Vagina (tissue), 2 donors: Measurements from ENCODE around the gene C1orf232.

Experiments used
- POLR2AphosphoS5 ChIP-seq, 2 donors: sonication (generic); formaldehyde crosslinking; IDR thresholded peaks; one replicate each; pipeline ENCODE4 v1.9.0; 2017; ENCODE audit warnings: antibody characterized with exemption in 2 of 2, mild to moderate bottlenecking in 2 of 2, low read depth in 1 of 2; ENCODE audit not compliant: insufficient read depth in 1 of 2
- TF ChIP-seq, protein P1 (sequence below), 3 experiments: fragments of 450-650 bp in 2 of 3; fragments of 200-600 bp in 1 of 3; sonication (generic) in 1 of 3; IDR thresholded peaks; one replicate each; pipeline ENCODE4 v1.5.1; 2017 to 2019; ENCODE audit warnings: antibody characterized with exemption in 3 of 3, mild to moderate bottlenecking in 2 of 3, moderate library complexity in 2 of 3

GRCh38 chr1:26145041-26145959 is 23.5 kb downstream of the C1orf232 start:
- TF ChIP-seq, protein P1, sequence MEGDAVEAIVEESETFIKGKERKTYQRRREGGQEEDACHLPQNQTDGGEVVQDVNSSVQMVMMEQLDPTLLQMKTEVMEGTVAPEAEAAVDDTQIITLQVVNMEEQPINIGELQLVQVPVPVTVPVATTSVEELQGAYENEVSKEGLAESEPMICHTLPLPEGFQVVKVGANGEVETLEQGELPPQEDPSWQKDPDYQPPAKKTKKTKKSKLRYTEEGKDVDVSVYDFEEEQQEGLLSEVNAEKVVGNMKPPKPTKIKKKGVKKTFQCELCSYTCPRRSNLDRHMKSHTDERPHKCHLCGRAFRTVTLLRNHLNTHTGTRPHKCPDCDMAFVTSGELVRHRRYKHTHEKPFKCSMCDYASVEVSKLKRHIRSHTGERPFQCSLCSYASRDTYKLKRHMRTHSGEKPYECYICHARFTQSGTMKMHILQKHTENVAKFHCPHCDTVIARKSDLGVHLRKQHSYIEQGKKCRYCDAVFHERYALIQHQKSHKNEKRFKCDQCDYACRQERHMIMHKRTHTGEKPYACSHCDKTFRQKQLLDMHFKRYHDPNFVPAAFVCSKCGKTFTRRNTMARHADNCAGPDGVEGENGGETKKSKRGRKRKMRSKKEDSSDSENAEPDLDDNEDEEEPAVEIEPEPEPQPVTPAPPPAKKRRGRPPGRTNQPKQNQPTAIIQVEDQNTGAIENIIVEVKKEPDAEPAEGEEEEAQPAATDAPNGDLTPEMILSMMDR (IDR thresholded peaks at IDR 0.05), result peak; percentile 64 to 80 (median 71)
- TF ChIP-seq POLR2AphosphoS5 (IDR thresholded peaks at IDR 0.05; ENCODE audit: insufficient read depth in 1 of 2, low read depth in 1 of 2), result no peak
